Putamen (tissue), 1 donor: ENCODE data around the gene SH3BGRL.

ENCODE experiments used
- DNase-seq: peaks from one replicate; pipeline ENCODE4 v3.0.0-alpha.2; 2016; ENCODE audit warnings: low spot score

The SH3BGRL gene

GRCh38 chrX:81201671-81202455, at the start of gene SH3BGRL, which contains the start of gene HMGN5:
Gene SH3BGRL, plus strand, starts transcription at chrX:81202102. Its CDS starts 99 bp downstream, at chrX:81202201.
Gene HMGN5, minus strand, starts transcription at chrX:81201913. Its CDS starts 80,364 bp downstream, at chrX:81121549.
- DNase-seq = peak; percentile 73

GRCh38 chrX:81168391-81168790, 33.5 kb upstream of the SH3BGRL start:
- DNase-seq = no peak

GRCh38 chrX:81174286-81174685, 27.6 kb upstream of the SH3BGRL start:
- DNase-seq = no peak

- no peak for DNase-seq
Observed at GRCh38 chrX:81195259-81195658, 6.6 kb upstream of the SH3BGRL start.

DNA sequence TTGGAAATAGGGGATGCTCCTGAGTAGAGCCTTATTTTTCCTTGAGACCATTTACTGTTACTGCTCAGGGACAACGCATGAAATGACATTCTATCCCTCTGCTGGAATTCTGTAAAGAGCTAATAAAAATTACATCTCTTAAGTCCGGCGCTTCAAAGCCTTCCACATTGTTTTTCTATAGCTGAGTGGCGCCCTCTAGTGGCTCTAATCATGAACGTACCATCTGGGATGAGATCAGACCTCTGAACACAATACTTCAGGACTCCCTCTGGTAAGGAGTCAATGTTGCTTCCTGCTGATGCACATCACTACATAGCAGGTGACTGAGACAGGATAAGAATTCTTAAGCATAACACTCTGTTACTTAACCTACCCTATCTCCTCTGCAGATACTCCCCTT, 6.2 kb upstream of the SH3BGRL start:
- peak; percentile 32 for DNase-seq

- DNase-seq = no peak
Observed at GRCh38 chrX:81201071-81201470, 831 bp upstream of the SH3BGRL start.

GRCh38 chrX:81202456-81202819, 536 bp downstream of the SH3BGRL start:
- peak; percentile 4 for DNase-seq

DNA sequence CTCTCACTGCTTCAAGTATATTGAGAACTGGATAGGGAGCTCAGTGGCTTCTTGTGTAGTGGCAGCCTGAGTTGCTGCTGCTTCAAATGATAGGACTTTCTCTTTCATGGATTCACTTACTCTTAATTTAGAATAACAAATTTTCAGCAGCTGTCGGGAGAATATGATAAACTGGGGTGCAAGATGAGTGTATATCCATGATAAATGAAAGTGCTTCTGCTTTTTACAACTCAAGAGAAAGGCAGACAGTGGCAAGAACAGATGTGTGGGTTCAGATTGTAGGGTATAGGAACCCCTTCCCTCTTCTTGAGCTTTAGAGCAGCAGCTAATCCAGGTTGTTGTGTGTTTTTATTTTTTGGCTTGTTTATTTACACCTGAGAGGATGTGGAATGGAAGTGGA, 1.0 kb downstream of the SH3BGRL start:
- peak; percentile 6 for DNase-seq

DNA sequence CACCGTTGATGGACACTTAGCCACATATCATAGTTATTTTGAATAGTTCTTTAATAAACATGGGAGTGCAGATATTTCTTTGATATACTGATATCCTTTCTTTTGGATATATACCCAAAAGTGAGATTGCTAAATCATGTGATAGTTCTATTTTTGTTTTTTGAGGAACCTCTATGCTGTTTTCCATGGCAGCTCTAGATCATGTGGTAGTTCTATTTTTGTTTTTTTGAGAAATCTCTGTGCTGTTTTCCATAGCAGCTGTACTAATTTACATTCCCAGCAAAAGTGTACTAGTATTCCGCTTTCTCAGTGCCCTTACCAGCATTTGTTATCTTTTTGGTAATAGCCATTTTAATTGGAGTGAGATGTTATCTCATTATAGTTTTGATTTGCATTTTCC, 3.6 kb downstream of the SH3BGRL start:
- DNase-seq = no peak

- no peak for DNase-seq
Observed at GRCh38 chrX:81206476-81206875, 4.6 kb downstream of the SH3BGRL start.

DNA sequence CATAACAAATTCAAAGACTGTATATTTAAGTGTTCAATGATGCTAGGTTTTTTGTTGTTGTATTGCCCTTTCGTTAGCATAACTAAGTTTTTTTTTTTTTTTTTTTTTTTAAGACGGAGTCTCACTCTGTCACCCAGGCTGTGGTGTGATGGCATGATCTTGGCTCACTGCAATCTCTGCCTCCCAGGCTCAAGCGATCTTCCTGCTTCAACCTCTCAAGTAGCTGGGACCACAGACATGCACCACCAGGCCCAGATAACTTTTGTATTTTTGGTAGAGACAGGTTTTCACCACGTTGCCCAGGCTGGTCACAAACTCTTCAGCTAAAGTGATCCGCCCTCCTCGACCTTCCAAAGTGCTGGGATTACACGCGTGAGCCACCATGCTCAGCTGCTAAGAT, 7.0 kb downstream of the SH3BGRL start:
- DNase-seq = no peak

DNA sequence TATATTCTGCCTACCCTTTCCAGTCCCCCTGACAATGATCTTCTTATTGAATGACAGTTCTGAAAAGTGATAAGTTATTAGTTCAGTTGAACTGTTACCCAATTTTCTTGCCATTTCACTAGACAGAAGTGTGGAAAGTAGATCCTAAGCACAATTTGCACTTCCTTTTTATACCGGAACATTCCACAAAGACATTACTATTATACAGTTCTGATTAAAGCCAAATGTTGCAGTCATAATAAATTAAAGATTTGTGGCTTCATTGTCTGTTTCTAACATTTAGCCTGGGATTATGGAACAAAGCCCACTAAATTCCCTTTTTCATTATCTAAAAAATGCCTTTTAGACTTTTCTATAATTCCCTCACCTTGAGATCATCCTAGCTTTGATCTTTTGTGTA, 13.8 kb downstream of the SH3BGRL start:
- no peak for DNase-seq

DNA sequence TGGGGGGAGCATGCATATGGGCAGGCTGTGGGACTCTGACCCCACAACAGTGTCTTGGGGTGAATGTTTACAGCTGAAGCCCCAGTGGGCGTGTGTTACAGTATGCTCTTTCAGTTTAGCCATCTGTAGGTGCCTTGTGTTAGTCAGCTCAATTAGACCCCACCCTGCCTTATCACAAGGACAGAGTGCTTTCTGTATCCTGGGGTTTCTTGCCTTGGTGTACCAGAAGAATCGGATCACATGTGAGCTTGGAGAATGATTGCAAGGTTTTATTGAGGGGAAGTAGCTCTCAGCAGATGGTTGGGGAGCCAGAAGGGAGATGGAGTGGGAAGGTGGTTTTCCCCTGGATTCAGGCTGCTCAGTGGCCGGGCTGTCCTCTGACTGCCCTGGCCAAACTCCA, 27.3 kb downstream of the SH3BGRL start:
- no peak for DNase-seq

GRCh38 chrX:81229901-81230300, 28.0 kb downstream of the SH3BGRL start:
- no peak for DNase-seq

GRCh38 chrX:81231476-81231875, 29.6 kb downstream of the SH3BGRL start:
- no peak for DNase-seq

DNA sequence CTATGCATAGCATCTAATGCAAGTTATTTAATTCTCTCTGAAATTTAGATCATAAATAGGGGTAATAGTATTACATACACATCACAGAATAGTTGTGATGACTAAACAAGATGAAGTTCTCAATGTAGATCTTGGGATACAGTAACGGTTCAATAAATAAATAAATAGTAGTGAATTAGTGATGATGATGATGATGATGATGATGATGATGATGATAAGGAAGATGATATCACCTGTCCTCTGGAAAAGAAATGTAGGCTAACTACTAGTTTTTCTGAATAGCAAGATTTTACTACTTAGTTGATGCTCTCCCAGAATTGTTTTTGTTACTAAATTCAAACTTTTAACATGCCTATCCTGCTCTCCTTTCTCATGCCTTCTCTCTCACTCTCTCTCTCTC, 30.3 kb downstream of the SH3BGRL start:
- DNase-seq = no peak

GRCh38 chrX:81237516-81237915, 35.6 kb downstream of the SH3BGRL start:
- no peak for DNase-seq

GRCh38 chrX:81238166-81238565, 36.3 kb downstream of the SH3BGRL start:
- no peak for DNase-seq

- DNase-seq = no peak
Observed at GRCh38 chrX:81240701-81241331, 38.9 kb downstream of the SH3BGRL start.

- no peak for DNase-seq
Observed at GRCh38 chrX:81241753-81242152, 39.9 kb downstream of the SH3BGRL start.

DNA sequence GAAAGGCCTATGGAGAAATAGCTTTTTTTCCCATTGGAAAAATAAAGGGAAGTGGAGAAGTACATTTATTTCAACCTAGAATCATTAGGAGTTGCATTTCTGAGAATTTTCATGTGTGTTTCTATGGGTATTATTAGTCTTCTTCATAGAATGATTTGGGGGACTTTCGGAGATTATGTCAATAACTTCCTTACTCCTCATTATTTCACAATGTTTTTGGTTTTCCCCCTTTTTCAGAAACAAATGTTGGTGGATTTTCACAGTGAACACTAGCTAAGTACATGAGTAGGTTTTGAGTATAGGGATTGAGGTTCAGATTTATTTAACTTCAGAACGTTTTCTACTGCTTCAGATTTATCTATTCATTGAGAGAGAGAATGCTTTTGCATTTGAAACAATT, 54.0 kb downstream of the SH3BGRL start:
- peak; percentile 1 for DNase-seq

- no peak for DNase-seq
Observed at GRCh38 chrX:81257817-81258216, 55.9 kb downstream of the SH3BGRL start.

DNA sequence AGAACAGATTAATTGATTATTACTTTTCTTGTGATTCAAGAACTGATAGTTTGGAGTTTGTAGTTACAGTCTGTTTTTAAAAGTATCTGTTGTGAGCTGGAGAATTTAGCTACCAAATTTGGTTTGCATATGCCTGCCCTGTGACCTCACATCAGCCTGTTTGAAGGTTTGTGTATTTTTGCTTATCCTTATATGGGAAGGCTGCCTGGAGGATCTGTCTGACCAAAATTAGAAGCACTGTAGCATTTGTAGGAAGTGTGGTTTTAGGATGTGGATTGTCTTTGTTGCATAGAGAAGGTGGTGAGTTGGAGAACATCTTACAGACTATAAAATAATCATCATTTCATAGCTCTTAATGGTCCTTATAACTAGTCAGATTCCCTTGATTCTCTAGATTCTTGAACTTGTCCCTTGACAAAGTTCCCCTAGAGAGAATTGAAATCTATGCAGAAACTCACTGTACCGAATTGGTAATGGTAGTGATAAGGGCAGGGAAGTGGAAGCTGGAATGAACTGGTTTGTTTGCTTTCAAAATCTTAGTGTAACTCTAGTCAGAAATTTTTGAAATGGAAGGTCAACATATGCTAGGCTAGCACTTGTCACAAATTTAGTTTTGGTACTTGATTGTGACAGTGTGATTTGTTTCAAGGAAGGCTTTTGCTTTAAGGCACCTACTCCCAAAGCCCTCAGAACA, 57.3 kb downstream of the SH3BGRL start:
- DNase-seq = no peak
